NB4 (cell line): Measurements from ENCODE around the gene ERBB4.

ENCODE experiments used
- CTCF ChIP-seq: IDR thresholded peaks from one replicate; pipeline ENCODE4 v1.5.1; 2012; ENCODE audit warnings: low read depth, low read length
- MAX ChIP-seq: IDR thresholded peaks from 2 replicates; pipeline ENCODE4 v1.6.1; 2011; ENCODE audit warnings: low read depth, low read length
- MYC ChIP-seq: IDR thresholded peaks from 2 replicates; pipeline ENCODE4 v1.6.1; 2011; ENCODE audit warnings: low read depth, low read length
- POLR2A ChIP-seq: IDR thresholded peaks from 2 replicates; pipeline ENCODE4 v1.6.1; 2011; ENCODE audit warnings: mild to moderate bottlenecking; ENCODE audit not compliant: insufficient read length; ENCODE audit errors: extremely low read depth

- TF ChIP-seq POLR2A (no peak), MYC (no peak), CTCF (no peak), MAX (no peak)
These were observed 1124.9 kb downstream of the ERBB4 start for GRCh38 chr2:211413746-211414145.
